ENCODE results near the gene CCP110.

The CCP110 gene

DNA sequence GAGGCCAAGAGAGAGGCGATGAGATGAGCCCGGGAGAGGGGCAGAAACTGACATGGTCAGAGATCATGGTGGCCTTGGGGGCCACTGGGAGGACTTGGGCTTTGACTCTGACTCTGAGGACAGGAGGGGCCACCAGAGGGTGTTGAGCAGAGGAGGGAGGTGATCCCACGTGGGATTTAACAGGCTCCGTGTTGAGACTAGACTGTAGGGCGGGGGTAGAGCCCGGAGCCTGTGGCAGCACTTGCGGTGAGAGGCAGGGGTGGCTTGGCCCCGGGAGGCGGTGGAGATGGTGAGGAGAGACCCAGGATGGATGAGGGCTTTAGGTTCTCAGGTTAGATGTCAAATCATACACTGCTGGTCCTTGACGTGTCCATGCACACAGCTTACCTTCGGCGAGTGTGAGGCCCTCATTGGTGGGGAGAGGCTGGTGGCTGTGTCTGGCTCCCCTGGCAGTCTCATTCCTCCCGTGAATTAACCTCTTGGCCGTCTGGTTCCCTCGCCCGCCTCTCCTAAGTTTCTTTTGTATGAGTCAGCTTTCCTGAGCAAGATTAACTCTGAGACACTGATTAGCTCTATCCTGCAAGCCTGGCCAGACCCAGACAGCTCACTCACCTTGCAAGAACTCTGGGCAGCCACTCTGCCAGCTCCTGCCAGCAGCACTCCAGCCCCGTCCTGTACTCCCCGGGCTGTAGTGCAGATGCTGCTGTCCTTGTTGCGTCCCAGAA lies 71.5 kb downstream of the CCP110 start:
- no peak for TF ChIP-seq CTCF (IDR thresholded peaks at IDR 0.05)
- DNase-seq = no peak
- Histone ChIP-seq H3K4me3 (no peak overlapping the region), H3K9me3 (no peaks in the 10 kb centered on the region), H3K27ac (no peak overlapping the region), H3K27me3 (no peaks in the 10 kb centered on the region), H3K36me3 (peaks cover 31 to 74% (median 49%) of the 10 kb centered on the region in 3 donors), H3K4me1 (no peaks in the 10 kb centered on the region)
- intact Hi-C loops (cut with DNase I; ENCODE audit: low total_unique reads) = no loop called here

DNA sequence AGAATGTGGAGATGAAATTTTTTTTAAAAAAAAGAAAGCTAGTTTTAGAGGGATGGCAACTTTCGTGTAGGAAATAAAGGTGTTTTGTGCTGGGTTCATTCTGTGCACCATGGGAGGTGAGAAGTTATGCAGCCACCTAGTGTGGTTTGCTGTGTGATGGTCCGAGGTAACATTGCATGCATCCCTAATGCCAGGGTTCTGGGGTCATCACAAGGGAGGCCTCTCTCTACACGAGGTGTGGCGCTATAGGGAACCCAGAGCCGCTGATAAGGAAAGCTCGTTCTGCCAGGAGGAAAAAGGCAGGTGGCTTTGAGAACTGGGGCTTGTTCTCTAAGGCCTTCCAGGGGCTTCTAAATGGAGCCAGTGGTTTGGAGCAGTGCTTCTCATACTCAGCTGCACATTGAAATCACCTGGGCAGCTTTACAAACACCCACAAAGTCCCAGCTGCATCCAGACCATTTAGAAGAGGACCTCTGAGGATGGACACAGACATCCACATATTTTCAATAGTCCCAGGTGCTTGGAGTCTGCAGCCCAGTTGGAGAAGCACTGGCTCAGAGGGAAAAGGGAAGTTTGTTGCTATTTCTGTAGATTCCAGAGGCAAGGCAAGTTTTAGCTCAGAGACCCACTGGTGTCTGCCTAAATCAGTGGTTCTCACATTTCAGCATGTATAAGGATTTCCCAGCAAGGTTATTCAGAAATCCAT lies 75.2 kb downstream of the CCP110 start:
- Histone ChIP-seq H3K27ac (no peak overlapping the region), H3K27me3 (no peaks in the 10 kb centered on the region), H3K4me3 (no peak overlapping the region), H3K9me3 (no peaks in the 10 kb centered on the region), H3K4me1 (no peaks in the 10 kb centered on the region), H3K36me3 (peaks cover 20 to 53% (median 47%) of the 10 kb centered on the region in 3 donors)
- no peak for DNase-seq
- TF ChIP-seq CTCF (IDR thresholded peaks at IDR 0.05) = no peak
- intact Hi-C loops (cut with DNase I; ENCODE audit: low total_unique reads) = no loop called here

- no peaks in the 10 kb centered on the region for H3K27me3 ChIP-seq
- no peak overlapping the region for H3K27ac ChIP-seq
- H3K4me3 ChIP-seq = no peak overlapping the region
- no peak for DNase-seq
- no peaks in the 10 kb centered on the region for H3K9me3 ChIP-seq
- intact Hi-C loops (cut with DNase I; ENCODE audit: low total_unique reads) = loop anchor here (5.0 kb wide), 1 partner anchor 287 kb away; no protein-coding TSS in a partner anchor
- no peak for TF ChIP-seq CTCF (IDR thresholded peaks at IDR 0.05)
- H3K4me1 ChIP-seq = no peaks in the 10 kb centered on the region
- H3K36me3 ChIP-seq = peaks cover 28 to 52% (median 43%) of the 10 kb centered on the region in 3 donors
Measured at GRCh38 chr16:19599968-19600716, 76.4 kb downstream of the CCP110 start.

DNA sequence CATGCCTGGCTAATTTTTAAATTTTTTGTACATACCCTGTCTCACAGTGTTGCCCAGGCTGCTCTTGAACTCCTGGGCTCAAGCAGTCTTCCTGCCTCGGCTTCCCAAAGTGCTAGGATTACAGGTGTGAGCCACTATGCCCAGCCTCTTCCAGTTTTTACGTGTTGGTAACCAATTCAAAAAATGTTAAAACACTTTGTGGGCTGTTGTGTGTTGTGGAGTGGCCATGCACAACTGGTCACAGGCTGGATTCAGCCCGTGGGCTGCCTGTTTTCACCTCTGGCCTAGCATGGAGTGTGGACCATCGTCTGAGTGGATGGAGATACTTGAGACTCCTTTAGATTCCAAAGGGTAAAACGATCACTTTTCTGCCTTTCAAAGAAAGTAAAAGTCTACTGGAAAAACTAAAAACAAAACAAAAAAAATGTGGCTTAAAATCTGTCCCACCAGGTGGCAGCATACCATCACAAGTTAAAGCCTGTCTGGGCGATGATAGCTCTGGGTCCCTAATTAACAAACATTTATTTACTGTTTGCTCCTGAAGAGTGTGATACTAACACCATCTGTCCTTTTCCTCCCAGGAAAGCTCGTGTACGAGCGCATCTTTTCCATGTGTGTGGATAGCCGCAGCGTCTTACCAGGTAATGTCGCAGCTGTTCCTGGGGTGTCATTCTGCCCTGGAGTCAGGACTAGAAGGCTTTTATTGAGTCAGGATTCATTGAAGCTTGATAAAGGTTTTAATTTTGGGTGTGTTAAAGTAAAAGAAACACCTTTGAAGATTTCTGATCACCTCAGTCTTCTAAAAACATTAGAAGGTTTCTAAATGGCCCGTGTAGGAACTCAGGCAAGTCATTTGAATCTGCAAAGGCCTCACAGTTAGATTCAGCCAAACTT lies 77.6 kb downstream of the CCP110 start:
- H3K27ac ChIP-seq = no peak overlapping the region
- no peak for DNase-seq
- no peaks in the 10 kb centered on the region for H3K27me3 ChIP-seq
- H3K4me1 ChIP-seq = no peaks in the 10 kb centered on the region
- intact Hi-C loops (cut with DNase I; ENCODE audit: low total_unique reads) = loop anchor here (5.0 kb wide), 1 partner anchor 286 kb away; no protein-coding TSS in a partner anchor
- TF ChIP-seq CTCF (IDR thresholded peaks at IDR 0.05) = peak; percentile 36 to 37
- H3K36me3 ChIP-seq = peaks cover 32 to 52% (median 42%) of the 10 kb centered on the region in 3 donors
- no peaks in the 10 kb centered on the region for H3K9me3 ChIP-seq
- no peak overlapping the region for H3K4me3 ChIP-seq

Data from tibial artery (tissue), 4 donors.